H1 (cell line): Measurements from ENCODE around the gene HOXB13. TPM values are rescaled to one million over a fixed set of nuclear protein-coding genes. Genes with fewer than 3 reads are reported as not detected.

Experiments used
- CTCF ChIA-PET: fragments of 300-600 bp; sonication (Branson Sonifier 250); formaldehyde crosslinking; loops from one replicate; lab custom pipeline; 2021; ENCODE audit not compliant: partially characterized antibody; lab: Charles Lee
- POLR2A ChIA-PET: fragments of 300-600 bp; sonication (Branson Sonifier 250); formaldehyde crosslinking; loops from one replicate; lab custom pipeline; 2021; ENCODE audit warnings: inconsistent platforms; ENCODE audit not compliant: partially characterized antibody; lab: Charles Lee
- DNase-seq, 2 experiments: peaks; one replicate each; pipeline versions ENCODE4 v3.0.0 to v3.0.0-alpha.2; 2010 to 2022; ENCODE audit warnings: low spot score in 2 of 2, low read depth in 1 of 2, mixed read lengths in 1 of 2
- FAIRE-seq: peaks from 2 replicates; lab custom pipeline; 2011; peaks lifted over from hg19 to GRCh38; lab: Jason Lieb, UNC
- H2AFZ ChIP-seq: 2 replicates; pipeline ENCODE4 v1.8.1; 2012; ENCODE audit warnings: low read length, inconsistent platforms
- H2AK5ac ChIP-seq: 2 replicates; pipeline ENCODE4 v1.6.1; 2013; ENCODE audit warnings: low read depth, low read length
- H2BK120ac ChIP-seq: replicated peaks from 2 replicates; pipeline ENCODE3; 2013; ENCODE audit warnings: low read depth, low read length, inconsistent platforms
- H2BK12ac ChIP-seq: 2 replicates; pipeline ENCODE4 v1.6.1; 2013; ENCODE audit warnings: low read depth, low read length
- H2BK15ac ChIP-seq: 2 replicates; pipeline ENCODE4 v1.6.1; 2013; ENCODE audit warnings: low read length
- H2BK20ac ChIP-seq: 2 replicates; pipeline ENCODE4 v1.6.1; 2013; ENCODE audit warnings: low read length
- H2BK5ac ChIP-seq: 2 replicates; pipeline ENCODE4 v1.6.1; 2013; ENCODE audit warnings: low read depth, low read length
- H3K14ac ChIP-seq: 2 replicates; pipeline ENCODE4 v1.6.1; 2013; ENCODE audit warnings: inconsistent platforms; ENCODE audit not compliant: insufficient read length
- H3K18ac ChIP-seq: 2 replicates; pipeline ENCODE4 v1.6.1; 2013; ENCODE audit warnings: low read length; ENCODE audit errors: extremely low read depth
- H3K23ac ChIP-seq: 2 replicates; pipeline ENCODE4 v1.6.1; 2013; ENCODE audit warnings: inconsistent platforms; ENCODE audit not compliant: insufficient read length
- H3K23me2 ChIP-seq: 2 replicates; pipeline ENCODE4 v1.6.1; 2013; ENCODE audit warnings: low read depth, low read length
- H3K27ac ChIP-seq: 2 replicates; pipeline ENCODE4 v1.6.1; 2011; ENCODE audit warnings: low read depth, low read length, inconsistent platforms
- H3K27me3 ChIP-seq, 4 experiments: replicated peaks in 1 of 4; 1 replicate in 1 of 4; 2 replicates in 3 of 4; pipeline versions ENCODE4 v1.6.1 to v1.8.1; 2011 to 2013; ENCODE audit warnings: low read length in 3 of 4, mild to moderate bottlenecking in 3 of 4, inconsistent platforms in 2 of 4, mixed read lengths in 2 of 4, moderate library complexity in 1 of 4; ENCODE audit not compliant: control insufficient read depth in 3 of 4, insufficient read depth in 3 of 4; ENCODE audit errors: extremely low read depth in 1 of 4
- H3K36me3 ChIP-seq, 4 experiments: 2 replicates each; pipeline versions ENCODE4 v1.6.1 to v1.8.1; 2011 to 2013; ENCODE audit warnings: mild to moderate bottlenecking in 4 of 4, low read length in 3 of 4, moderate library complexity in 2 of 4, control low read depth in 1 of 4, inconsistent platforms in 1 of 4; ENCODE audit not compliant: insufficient read depth in 4 of 4, control insufficient read depth in 2 of 4
- H3K4ac ChIP-seq: replicated peaks from 2 replicates; pipeline ENCODE3; 2013; ENCODE audit warnings: low read length, low read depth, mixed read lengths, inconsistent platforms; ENCODE audit not compliant: insufficient read length
- H3K4me1 ChIP-seq, 4 experiments: replicated peaks in 1 of 4; 1 replicate in 1 of 4; 2 replicates in 3 of 4; pipeline versions ENCODE4 v1.6.1 to v1.8.1; 2011 to 2013; ENCODE audit warnings: low read length in 3 of 4, inconsistent platforms in 2 of 4, mixed read lengths in 1 of 4; ENCODE audit not compliant: insufficient read depth in 4 of 4, control insufficient read depth in 3 of 4
- H3K4me2 ChIP-seq, 2 experiments: 2 replicates each; pipeline versions ENCODE4 v1.6.1 to v1.8.1; 2011 to 2013; ENCODE audit warnings: low read depth in 2 of 2, low read length in 2 of 2, control low read depth in 1 of 2, inconsistent platforms in 1 of 2, mild to moderate bottlenecking in 1 of 2; ENCODE audit not compliant: insufficient read depth in 1 of 2
- H3K4me3 ChIP-seq, 4 experiments: fragments of 200-600, 300-600 bp in 1 of 4; sonication (generic), shearing (Covaris generic), sonication (Bioruptor Twin) in 1 of 4; 2 replicates each; pipeline versions ENCODE4 v1.5.1 to v1.8.1; 2011 to 2016; ENCODE audit warnings: low read length in 4 of 4, low read depth in 3 of 4, control low read depth in 2 of 4, inconsistent platforms in 2 of 4, mild to moderate bottlenecking in 2 of 4, mixed read lengths in 1 of 4, moderate library complexity in 1 of 4; ENCODE audit not compliant: insufficient read depth in 2 of 4; ENCODE audit errors: extremely low read depth in 1 of 4
- H3K56ac ChIP-seq: replicated peaks from 2 replicates; pipeline ENCODE3; 2013; ENCODE audit warnings: low read depth, mild to moderate bottlenecking, mixed read lengths, low read length, inconsistent platforms; ENCODE audit not compliant: insufficient read length
- H3K79me1 ChIP-seq: 2 replicates; pipeline ENCODE4 v1.6.1; 2013; ENCODE audit warnings: low read depth, low read length, control low read depth
- H3K79me2 ChIP-seq, 2 experiments: 2 replicates each; pipeline versions ENCODE4 v1.6.1 to v1.8.1; 2012 to 2013; ENCODE audit warnings: low read length in 2 of 2, mild to moderate bottlenecking in 2 of 2, inconsistent platforms in 1 of 2; ENCODE audit not compliant: insufficient read depth in 2 of 2, control insufficient read depth in 1 of 2
- H3K9ac ChIP-seq, 4 experiments: replicated peaks in 1 of 4; 1 replicate in 1 of 4; 2 replicates in 3 of 4; pipeline versions ENCODE4 v1.6.1 to v1.8.1; 2011 to 2013; ENCODE audit warnings: low read depth in 3 of 4, low read length in 3 of 4, control low read depth in 2 of 4, mild to moderate bottlenecking in 2 of 4, moderate library complexity in 2 of 4, inconsistent platforms in 1 of 4; ENCODE audit errors: extremely low read depth in 1 of 4
- H3K9me3 ChIP-seq, 2 experiments: 2 replicates each; pipeline versions ENCODE4 v1.6.1 to v1.8.1; 2012 to 2013; ENCODE audit warnings: mild to moderate bottlenecking in 2 of 2, moderate library complexity in 2 of 2, control low read depth in 1 of 2, inconsistent platforms in 1 of 2, low read depth in 1 of 2, low read length in 1 of 2, mixed read lengths in 1 of 2; ENCODE audit not compliant: insufficient read depth in 2 of 2
- H4K20me1 ChIP-seq, 2 experiments: replicated peaks in 1 of 2; 2 replicates each; pipeline versions ENCODE3 to v1.8.1; 2011 to 2013; ENCODE audit warnings: inconsistent platforms in 2 of 2, low read length in 2 of 2, mild to moderate bottlenecking in 1 of 2; ENCODE audit not compliant: insufficient read depth in 2 of 2, control insufficient read depth in 1 of 2
- H4K5ac ChIP-seq: 2 replicates; pipeline ENCODE4 v1.6.1; 2013; ENCODE audit warnings: low read length, low read depth, mixed read lengths, inconsistent platforms; ENCODE audit not compliant: insufficient read length
- H4K8ac ChIP-seq: 2 replicates; pipeline ENCODE4 v1.8.0; 2013; ENCODE audit warnings: mild to moderate bottlenecking, moderate library complexity, low read length, inconsistent platforms; ENCODE audit not compliant: insufficient read depth; ENCODE audit errors: extremely low read depth
- H4K91ac ChIP-seq: replicated peaks from 2 replicates; pipeline ENCODE3; 2013; ENCODE audit warnings: low read length, mixed read lengths, inconsistent platforms; ENCODE audit not compliant: insufficient read length
- EZH2 ChIP-seq: fragments of 200-600 bp; sonication (generic); IDR thresholded peaks from 2 replicates; pipeline ENCODE4 v1.7.1; 2012; ENCODE audit warnings: low read depth, mild to moderate bottlenecking, moderate library complexity, low read length, inconsistent platforms; ENCODE audit not compliant: severe bottlenecking
- YY1 ChIP-seq: IDR thresholded peaks from 2 replicates; pipeline ENCODE4 v1.6.1; 2011; ENCODE audit warnings: low read depth, mild to moderate bottlenecking, low read length
- WGBS, 2 experiments: shearing (Covaris generic) in 1 of 2; methylation state at CpG; one replicate each; pipeline versions ENCODE4 v1.1.6 to v1.1.7; 2013 to 2015; ENCODE audit warnings: low lambda C conversion rate in 2 of 2, mixed read lengths in 2 of 2, inconsistent platforms in 1 of 2, low coverage in 1 of 2, missing lambda C conversion rate in 1 of 2; ENCODE audit not compliant: insufficient replicate concordance in 2 of 2, insufficient coverage in 1 of 2, insufficient read length in 1 of 2; ENCODE audit errors: extremely low coverage in 1 of 2, missing lambda C conversion rate in 1 of 2; 5-methylcytosine and 5-hydroxymethylcytosine counted together
- polyA plus RNA-seq, 7 experiments: library from polyadenylated mRNA; depleted of rRNA in 3 of 7; stranded (reverse) in 5 of 7; unstranded in 2 of 7; fragments of >200 nt in 5 of 7; fragments of 200-250 nt in 2 of 7; gene quantifications; 1 replicate in 5 of 7; 2 replicates in 1 of 7; 4 replicates in 1 of 7; pipeline versions ENCODE4 v1.2.1 to v1.2.3, GENCODE V29; 2011 to 2013; ENCODE audit warnings: missing spikeins in 2 of 7, mixed read lengths in 2 of 7
- total RNA-seq: library from RNA; stranded (reverse); fragmentation: NEBNext Ultra II Directional; extraction: Animal tissue kit (Norgen Biotek cat#: 25700); gene quantifications from 2 replicates; pipeline ENCODE4 v1.2.1, GENCODE V29; 2021

The HOXB13 gene
- total and polyA plus RNA-seq, 2 of the 8 experiments (the other 6 are each of a cell fraction or from before 2014, with no cell fraction given), result not detected

GRCh38 chr17:48730240-48730550 is 1.6 kb upstream of the HOXB13 start:
- Histone ChIP-seq H4K20me1 (peaks cover 17 to 40% of the 10 kb centered on the region in 2 experiments), H3K36me3 (peaks cover 0 to 5% (median 0%) of the 10 kb centered on the region in 4 experiments; a peak in 1 of 8 replicates), H2BK20ac (no peak overlapping the region), H3K18ac (no peak overlapping the region), H2BK15ac (no peak overlapping the region), H2BK5ac (no peak overlapping the region), H3K56ac (no peak overlapping the region), H3K4ac (no peak overlapping the region), H3K79me2 (no peaks in the 10 kb centered on the region), H4K91ac (no peak overlapping the region), H2BK12ac (no peak overlapping the region), H3K23me2 (no peaks in the 10 kb centered on the region), H3K27me3 (peaks cover 91 to 100% (median 100%) of the 10 kb centered on the region in 4 experiments), H3K9me3 (no peaks in the 10 kb centered on the region), H2AFZ (no peak overlapping the region), H3K4me2 (no peak overlapping the region; a peak in 1 of 4 replicates), H3K79me1 (no peaks in the 10 kb centered on the region; the same call in 1 of the 2 replicates), H3K14ac (no peak overlapping the region), H3K23ac (no peak overlapping the region), H3K9ac (no peak overlapping the region), H2BK120ac (no peak overlapping the region), H4K5ac (no peak overlapping the region), H2AK5ac (no peak overlapping the region), H3K27ac (no peak overlapping the region), H3K4me3 (no peak overlapping the region), H3K4me1 (peaks cover 0 to 9% (median 4%) of the 10 kb centered on the region in 4 experiments; a peak in 4 of 7 replicates), H4K8ac (no peak overlapping the region)
- FAIRE-seq (no peak), DNase-seq (no peak)
- TF ChIP-seq EZH2 (peak; percentile 51), YY1 (no peak)
- 57% methylated on average over 3 of the region's 3 CpGs; no CpG with 5 or more reads in 1 of the 2 experiments for WGBS, 2 experiments
- POLR2A ChIA-PET, result interaction anchor here (1.8 kb wide), 1 partner anchor 10 kb away, joined by 9 read pairs; no protein-coding TSS in a partner anchor
- CTCF ChIA-PET, result interaction anchor here (1.2 to 13.5 kb wide), 3 partner anchors 8 to 75 kb away, joined by 3 to 147 read pairs (median 12); no protein-coding TSS in a partner anchor
